KOPT-K1 (cell line): ENCODE data around the gene PLCG2.
A peak's percentile ranks its signal among the peaks of the same experiment; 100 is the strongest.
"Not testable (repeated sequence)": the region's sequence is repeated elsewhere in the genome, so short reads cannot be mapped to it uniquely, and the experiment has no call there.

ENCODE experiments used
- H3K27ac ChIP-seq: fragments of 200-600 bp; sonication (generic); 2 replicates; pipeline ENCODE4 v1.5.1; 2016; ENCODE audit warnings: antibody characterized with exemption, mild to moderate bottlenecking, low read depth, low read length; ENCODE audit not compliant: poor library complexity, severe bottlenecking
- H3K36me3 ChIP-seq: fragments of 200-600 bp; sonication (generic); 2 replicates; pipeline ENCODE4 v1.5.1; 2017; ENCODE audit warnings: antibody characterized with exemption, mild to moderate bottlenecking, low read length, moderate library complexity; ENCODE audit not compliant: insufficient read depth
- H3K9me3 ChIP-seq: fragments of 200-600 bp; sonication (generic); 2 replicates; pipeline ENCODE4 v1.5.1; 2017; ENCODE audit warnings: antibody characterized with exemption, low read length, mild to moderate bottlenecking; ENCODE audit not compliant: insufficient read depth, poor library complexity, severe bottlenecking

PLCG2 gene

DNA sequence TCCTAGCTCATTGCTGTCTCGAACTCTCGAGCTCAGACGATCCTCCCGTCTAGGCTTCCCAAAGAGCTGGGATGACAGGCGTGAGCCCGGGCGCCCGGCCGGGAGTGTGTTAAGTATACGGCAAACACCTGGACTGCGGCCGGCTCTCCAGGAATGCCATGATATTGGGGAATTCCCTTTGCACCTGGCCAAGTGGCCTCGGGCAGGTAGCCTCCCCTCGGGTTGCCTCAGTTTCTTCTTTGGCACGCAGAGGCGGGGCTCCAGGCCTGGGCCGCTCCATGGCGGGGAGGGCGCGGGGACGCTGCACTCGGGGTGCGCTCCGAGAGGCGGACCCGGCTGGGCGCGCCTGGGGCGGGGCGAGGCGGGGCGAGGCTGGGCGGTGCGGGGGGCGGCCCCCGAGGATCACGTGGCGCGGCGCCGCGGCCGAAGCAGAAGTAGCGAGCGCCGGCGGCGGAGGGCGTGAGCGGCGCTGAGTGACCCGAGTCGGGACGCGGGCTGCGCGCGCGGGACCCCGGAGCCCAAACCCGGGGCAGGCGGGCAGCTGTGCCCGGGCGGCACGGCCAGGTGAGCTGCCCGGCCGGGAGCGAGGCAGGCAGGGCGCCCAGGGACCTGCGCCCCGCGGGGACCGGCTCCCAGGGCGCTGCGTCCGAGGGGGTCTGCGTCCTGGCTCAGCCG is at the start of gene PLCG2:
PLCG2 (plus strand) TSS at position 431 of the 675 bp plus-strand sequence. CDS start 6,699 bp downstream, outside the sequence.
- H3K9me3 ChIP-seq = no peaks in the 10 kb centered on the region
- H3K27ac ChIP-seq = no peak within 1 kb of the TSS
- H3K36me3 ChIP-seq = no peaks in the 10 kb centered on the region

DNA sequence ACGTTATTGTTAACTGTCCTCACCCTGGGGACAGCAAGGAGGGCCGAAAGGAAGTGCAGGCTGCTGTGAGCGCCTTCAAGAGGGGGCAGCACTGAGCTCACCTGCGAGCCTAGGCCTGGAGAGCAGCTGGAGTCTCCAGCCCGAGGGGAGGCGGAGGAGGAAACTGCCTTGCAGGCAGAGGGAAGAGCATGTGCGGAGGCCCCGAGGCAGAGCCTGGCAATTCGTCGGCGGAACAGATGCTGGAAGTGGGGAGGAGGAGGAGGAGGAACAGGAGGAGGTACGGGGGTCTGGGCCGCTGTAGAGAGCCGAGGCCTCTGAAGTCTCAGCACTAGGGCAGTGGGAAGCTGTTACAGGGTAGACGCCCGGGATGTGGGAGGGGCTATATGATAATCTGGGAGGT is 49.6 kb upstream of the PLCG2 start:
- no peaks in the 10 kb centered on the region for H3K36me3 ChIP-seq
- H3K27ac ChIP-seq = no peak overlapping the region

DNA sequence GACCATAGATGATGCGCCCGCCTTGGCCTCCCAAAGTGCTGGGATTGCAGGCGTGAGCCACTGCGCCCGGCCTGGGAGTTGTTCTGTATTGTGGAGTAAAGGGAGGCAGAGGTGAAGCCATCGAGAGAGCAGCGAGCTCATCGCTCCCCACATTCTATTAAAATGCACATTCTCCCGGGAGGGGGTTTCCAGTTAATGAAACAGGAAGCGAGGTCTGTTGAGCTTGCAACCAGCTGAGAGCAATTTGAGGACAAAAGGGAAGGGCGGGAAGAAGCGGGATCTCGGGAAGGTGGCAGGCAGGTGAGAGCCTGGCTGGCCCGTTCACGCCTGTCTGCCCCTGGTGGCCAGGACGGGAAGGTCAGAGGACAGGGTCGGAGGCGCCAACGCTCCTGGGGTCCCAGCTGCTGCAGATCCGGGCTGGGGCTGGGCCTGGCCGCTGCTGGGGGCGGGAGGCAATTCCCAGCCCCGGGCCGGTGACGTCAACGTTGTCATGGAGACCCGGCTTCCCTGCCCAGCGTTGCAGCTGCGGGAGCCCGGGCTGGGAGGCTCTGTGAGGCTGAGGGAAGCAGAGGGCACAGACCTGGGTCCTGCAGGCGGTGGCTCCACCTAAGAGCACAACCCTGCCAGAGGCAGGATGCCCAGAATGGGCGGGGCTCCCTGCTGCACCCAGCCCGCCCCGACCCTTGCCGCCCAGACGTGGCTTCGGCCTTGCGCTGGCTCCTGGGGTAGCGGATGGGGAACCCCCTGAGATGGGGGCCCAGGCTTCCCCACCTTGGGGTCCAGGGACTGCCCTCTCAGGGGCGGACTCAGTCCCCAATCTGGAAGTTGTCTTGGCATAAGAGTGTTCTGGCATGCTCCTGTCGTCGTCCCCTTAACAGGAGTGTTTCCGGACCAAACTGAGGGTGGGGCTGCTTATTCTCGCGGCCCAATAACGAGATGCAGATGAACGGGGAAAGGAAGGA is 48.7 kb upstream of the PLCG2 start:
- Histone ChIP-seq H3K36me3 (no peaks in the 10 kb centered on the region), H3K27ac (peak overlapping the region; percentile 20), H3K9me3 (no peaks in the 10 kb centered on the region)

More for the DNA sequence above, 49.6 kb upstream of the PLCG2 start:
- H3K9me3 ChIP-seq = no peaks in the 10 kb centered on the region

DNA sequence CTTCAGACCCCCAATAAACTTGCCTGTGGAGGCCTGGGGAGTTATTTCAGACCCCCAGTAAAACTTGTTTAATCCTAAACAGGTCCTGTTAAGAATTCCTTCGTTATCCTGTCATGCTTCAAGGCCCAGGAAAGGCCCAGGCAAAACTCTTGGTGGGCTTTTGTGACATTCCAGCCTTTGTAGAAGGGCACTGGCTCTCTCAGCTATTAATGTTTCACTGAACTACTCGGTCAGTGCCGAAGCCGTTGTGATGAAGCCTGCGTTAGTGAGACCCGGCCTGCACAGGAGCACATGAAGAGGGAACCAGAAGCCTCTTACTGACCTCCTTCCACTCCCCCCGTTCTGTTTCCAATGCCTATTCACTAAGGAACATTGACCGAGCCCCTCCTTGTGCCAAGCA is 47.4 kb upstream of the PLCG2 start:
- Histone ChIP-seq H3K36me3 (no peaks in the 10 kb centered on the region), H3K27ac (no peak overlapping the region), H3K9me3 (no peaks in the 10 kb centered on the region)

DNA sequence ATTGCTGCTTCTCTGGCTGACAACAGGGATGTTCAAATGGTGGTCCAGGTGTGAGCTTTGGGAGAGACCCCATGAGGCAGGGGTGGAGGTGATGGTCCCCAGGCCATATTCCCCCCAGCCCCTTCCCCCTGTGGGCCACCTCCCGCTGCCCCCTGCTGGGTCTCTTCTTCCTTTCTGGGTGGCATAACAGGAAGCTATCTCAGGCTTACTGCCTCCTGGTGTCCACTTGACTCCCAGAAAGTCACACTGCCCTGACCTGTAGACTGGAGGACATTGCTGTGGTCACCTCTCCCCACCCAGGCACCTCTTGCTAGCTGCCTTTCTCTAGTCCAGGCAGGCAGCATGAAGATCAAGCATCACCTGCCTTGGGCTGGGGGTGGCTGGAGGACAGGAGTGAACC is 46.4 kb upstream of the PLCG2 start:
- H3K9me3 ChIP-seq = no peaks in the 10 kb centered on the region
- no peaks in the 10 kb centered on the region for H3K36me3 ChIP-seq
- H3K27ac ChIP-seq = no peak overlapping the region

DNA sequence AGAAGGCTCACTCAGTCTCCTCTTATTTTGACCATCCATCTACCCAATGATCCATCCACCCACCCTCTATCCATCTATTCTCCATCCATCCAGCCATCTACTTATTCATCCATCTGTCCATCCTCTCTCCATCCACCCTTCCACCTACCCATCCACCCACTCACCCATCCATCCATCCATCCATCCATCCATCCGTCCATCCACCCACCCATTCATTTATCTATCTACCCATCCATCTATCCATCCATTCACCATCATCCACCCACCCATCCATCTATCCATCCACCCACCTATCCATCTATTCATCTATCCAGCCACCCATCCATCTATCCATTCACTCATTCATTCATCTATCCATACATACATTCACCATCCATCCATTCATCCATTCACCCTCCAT is 45.8 kb upstream of the PLCG2 start:
- no peaks in the 10 kb centered on the region for H3K9me3 ChIP-seq
- no peaks in the 10 kb centered on the region for H3K36me3 ChIP-seq
- no peak overlapping the region for H3K27ac ChIP-seq

DNA sequence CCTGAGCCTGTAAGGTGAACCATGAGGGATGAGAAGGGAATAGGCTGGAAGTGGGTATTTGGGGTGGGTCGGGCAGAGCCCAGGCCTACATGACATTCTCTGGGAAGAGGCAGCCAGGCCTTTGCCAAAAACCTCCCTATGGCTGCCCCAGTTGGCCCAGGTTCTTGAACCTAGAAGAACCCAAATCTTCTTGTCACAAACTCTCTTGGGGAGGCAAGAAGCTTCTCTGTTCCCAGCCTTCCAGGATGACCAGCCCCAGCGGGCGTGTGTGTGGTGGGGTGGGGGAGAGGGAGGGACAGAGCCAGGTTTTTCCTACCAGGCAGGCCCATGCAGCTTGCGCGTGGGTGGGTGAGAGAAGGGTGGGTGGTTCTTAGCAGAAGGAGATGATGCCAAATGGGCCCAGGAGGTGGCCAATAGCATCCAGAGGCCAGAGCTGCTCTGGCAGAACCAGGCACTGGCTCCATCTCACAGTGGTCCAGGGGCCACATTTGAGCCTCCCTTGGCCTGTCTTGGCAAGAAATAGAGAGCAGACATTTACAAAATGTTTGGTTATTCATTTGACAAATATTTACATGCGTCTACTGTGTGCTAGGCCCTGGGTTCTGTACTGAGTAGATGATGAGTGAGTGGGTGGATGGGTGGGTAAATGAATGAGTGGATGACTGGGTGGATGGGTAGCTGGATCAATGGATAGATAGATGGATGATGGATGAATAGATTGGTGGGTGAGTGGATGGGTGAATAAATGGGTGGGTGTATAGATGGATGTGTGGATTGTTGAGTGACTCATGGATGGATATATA is 44.3 kb upstream of the PLCG2 start:
- no peak overlapping the region for H3K27ac ChIP-seq
- H3K9me3 ChIP-seq = no peaks in the 10 kb centered on the region
- no peaks in the 10 kb centered on the region for H3K36me3 ChIP-seq

DNA sequence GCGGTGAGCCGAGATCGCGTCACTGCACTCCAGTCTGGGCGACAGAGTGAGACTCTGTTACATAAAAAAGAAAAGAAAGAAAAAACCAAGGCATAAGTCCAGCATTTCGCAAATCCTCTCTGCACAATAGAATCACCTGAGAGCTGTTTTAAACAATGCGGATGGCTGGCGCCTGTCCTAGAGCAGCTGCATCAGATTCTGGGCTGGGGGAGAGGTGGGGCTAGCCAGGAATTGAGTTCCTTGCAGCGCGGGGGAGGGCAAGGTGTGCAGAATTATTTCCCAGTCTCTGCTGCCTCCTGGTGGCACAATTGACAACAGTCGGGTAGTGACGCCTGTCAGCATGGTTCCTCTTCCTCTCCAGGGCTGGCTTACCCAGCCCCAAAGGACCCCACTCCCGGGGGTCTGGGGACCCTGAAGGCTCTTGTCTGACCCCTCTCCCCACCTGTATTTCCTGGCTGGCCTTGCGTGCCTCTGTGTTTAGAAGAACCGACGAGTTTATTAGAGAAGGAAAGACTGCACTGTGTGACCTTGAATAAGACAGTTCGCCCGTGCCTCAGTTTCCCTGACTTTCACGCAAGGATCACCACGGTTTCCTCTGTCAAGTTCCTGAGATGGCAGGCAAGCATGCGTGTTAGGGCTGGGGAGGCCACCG is 41.1 kb upstream of the PLCG2 start:
- H3K27ac ChIP-seq = no peak overlapping the region
- H3K9me3 ChIP-seq = no peaks in the 10 kb centered on the region
- no peaks in the 10 kb centered on the region for H3K36me3 ChIP-seq

DNA sequence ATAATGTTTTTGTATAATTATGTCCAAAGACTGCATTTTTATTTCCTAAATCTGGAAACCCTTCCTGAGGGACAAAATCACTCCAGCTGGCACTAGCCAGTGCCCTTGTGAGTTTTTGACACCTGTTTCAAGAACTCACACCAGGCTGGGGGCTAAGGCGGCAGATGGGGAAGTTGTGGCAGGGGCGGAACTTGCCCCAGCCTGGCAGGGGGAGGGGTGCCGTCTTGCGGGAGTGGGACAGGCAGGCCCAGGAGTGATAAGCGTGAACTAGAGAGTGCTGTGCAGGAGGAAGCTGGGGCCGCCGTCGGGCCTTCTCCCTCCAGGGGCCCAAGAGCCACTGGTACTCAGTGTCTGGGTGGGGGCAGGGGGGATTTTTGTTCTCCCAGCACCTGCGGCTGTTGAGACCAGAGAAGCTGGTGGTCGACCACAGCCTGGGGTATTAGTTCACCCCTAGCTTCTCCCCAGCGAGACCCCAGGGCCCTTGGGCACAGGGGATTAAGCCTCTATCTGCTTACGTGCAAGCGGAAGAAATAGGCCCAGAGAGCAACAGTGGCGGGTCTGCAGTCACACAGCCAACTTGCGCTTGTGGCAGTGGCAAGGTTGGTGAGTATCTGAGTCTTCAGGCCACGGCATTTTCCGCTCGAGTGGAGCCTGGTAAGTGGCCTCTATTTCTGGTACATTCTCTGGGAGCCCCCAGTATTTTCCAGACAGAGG is 40.2 kb upstream of the PLCG2 start:
- H3K36me3 ChIP-seq = no peaks in the 10 kb centered on the region
- H3K27ac ChIP-seq = no peak overlapping the region
- no peaks in the 10 kb centered on the region for H3K9me3 ChIP-seq

DNA sequence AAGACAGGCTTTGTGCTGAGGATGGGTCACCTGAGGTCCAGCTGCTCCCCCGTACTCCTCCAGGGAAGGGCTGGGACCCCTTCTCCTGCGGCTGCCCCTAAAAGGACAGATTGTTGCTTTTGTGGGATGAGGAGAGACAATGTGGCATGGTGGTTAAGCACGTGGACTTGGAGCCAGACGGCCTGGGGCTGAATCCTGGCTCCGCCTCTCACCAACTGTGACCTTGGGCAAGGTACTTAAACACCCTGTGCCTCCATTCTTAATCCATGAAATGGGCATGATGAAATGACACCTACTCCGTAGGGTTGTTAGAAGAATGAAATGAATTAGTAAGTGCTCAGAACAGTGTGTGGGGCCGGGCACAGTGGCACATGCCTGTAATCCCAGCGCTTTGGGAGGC is 39.6 kb upstream of the PLCG2 start:
- Histone ChIP-seq H3K27ac (no peak overlapping the region), H3K9me3 (no peaks in the 10 kb centered on the region)

DNA sequence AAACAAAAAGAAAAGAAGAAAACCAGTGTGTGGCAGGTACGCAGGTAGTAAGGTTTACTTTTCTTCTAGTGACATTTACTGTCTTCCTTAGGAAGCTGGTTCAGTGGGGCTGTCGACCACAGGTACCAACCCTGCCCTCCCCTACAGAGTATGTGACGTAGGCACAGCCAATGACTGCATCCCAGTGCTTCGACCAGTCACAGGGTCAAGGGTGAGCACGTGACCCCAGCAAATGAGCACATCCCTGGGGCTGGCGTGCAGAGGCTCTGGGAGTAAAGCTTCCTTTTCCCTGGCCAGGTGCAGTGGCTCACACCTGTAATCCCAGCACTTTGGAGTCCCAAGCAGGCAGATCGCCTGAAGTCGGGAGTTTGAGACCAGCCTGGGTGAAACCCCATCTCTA is 38.9 kb upstream of the PLCG2 start:
- Histone ChIP-seq H3K27ac (no peak overlapping the region), H3K36me3 (no peaks in the 10 kb centered on the region), H3K9me3 (no peaks in the 10 kb centered on the region)

More for the DNA sequence above, 39.6 kb upstream of the PLCG2 start:
- no peaks in the 10 kb centered on the region for H3K36me3 ChIP-seq

DNA sequence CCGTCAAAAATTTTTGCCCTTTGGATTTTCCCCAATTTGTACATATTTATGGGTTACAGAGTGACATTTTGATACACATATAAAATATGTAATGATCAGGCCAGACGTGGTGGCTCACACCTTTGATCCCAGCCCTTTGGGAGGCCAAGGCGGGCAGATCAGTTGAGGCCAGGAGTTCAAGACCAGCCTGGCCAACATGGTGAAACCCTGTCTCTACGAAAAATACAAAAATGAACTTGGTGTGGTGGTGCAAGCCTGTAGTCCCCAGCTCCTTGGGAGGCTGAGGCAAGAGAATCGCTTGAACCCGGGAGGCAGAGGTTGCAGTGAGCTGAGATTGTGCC is 37.7 kb upstream of the PLCG2 start:
- not testable (repeated sequence) for H3K27ac ChIP-seq

DNA sequence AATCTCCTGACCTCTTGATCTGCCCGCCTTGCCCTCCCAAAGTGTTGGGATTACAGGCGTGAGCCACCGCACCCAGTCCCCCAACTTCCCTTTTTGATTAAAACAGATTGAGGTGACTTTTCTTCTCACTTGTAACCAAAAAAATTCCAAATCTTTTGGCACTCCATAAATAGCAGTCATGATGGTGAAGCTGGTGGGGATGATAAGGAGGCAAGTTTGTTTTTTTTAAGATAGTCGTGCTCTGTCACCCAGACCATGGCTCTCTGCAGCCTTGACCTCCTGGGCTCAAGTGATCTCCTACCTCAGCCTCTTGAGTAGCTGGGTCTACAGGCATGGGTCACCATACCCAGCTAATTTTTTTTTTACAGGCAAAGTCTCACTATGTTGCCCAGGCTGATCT is 34.7 kb upstream of the PLCG2 start:
- no peaks in the 10 kb centered on the region for H3K36me3 ChIP-seq
- no peaks in the 10 kb centered on the region for H3K9me3 ChIP-seq
- H3K27ac ChIP-seq = no peak overlapping the region

More for the DNA sequence above, 37.7 kb upstream of the PLCG2 start:
- not testable (repeated sequence) for H3K9me3 ChIP-seq, H3K36me3 ChIP-seq

DNA sequence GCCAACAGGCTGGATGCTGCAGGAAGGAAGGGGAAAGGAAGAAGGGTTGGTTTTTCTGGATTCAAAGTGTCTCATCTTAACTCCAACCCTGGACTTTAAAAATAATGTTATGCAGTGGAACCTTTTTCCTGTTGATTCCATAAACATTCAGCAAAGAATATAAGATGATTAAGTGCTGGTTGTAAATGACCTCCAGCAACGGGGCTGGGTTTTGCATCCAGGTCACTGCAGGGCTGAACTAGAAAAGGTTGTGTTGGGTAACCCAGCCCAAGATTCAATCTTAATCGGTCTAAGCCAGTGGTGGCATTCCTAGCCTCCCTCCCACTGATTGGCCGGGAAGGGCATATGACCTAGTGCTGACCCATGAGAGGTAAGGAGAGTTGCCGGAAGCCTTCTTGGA is 34.2 kb upstream of the PLCG2 start:
- Histone ChIP-seq H3K36me3 (no peaks in the 10 kb centered on the region), H3K27ac (no peak overlapping the region), H3K9me3 (no peaks in the 10 kb centered on the region)
